ENCODE data around the gene PPFIBP1.

DNA sequence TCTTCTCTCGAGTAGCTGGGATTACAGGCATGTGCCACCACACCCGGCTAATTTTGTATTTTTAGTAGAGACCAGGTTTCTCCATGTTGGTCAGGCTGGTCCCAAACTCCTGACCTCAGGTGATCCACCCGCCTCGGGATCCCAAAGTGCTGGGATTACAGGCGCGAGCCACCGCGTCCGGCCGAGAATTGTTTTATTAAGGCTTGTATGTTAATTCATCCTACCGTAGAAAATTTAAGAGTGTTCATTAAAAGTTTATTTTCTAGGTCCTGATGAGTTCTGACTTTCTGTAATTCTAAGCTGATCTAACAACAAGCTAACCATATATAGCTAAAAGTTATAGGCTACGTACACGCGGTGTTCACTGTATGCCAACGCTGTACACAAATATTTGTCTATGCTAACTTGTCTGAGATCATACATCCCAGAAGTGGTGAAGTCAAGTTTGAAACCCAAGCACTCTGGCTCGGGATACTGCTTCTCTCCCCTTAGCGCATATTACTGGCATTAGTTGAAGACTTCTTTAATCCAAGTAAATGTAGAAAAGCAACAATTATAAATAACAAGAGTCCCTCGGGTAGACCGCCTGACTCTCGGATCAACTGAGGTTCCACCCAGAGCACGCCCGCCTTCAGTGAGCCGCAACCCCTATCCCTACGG is 186.1 kb downstream of the PPFIBP1 start:
- TF ChIP-seq, protein P1, sequence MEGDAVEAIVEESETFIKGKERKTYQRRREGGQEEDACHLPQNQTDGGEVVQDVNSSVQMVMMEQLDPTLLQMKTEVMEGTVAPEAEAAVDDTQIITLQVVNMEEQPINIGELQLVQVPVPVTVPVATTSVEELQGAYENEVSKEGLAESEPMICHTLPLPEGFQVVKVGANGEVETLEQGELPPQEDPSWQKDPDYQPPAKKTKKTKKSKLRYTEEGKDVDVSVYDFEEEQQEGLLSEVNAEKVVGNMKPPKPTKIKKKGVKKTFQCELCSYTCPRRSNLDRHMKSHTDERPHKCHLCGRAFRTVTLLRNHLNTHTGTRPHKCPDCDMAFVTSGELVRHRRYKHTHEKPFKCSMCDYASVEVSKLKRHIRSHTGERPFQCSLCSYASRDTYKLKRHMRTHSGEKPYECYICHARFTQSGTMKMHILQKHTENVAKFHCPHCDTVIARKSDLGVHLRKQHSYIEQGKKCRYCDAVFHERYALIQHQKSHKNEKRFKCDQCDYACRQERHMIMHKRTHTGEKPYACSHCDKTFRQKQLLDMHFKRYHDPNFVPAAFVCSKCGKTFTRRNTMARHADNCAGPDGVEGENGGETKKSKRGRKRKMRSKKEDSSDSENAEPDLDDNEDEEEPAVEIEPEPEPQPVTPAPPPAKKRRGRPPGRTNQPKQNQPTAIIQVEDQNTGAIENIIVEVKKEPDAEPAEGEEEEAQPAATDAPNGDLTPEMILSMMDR (IDR thresholded peaks at IDR 0.05) = no peak
- no peak for TF ChIP-seq EZH2 (IDR thresholded peaks at IDR 0.05; ENCODE audit: borderline replicate concordance, insufficient read depth, low read depth, low read length, poor library complexity, severe bottlenecking)
